ENCODE results near the gene NEGR1.

NEGR1 gene

DNA sequence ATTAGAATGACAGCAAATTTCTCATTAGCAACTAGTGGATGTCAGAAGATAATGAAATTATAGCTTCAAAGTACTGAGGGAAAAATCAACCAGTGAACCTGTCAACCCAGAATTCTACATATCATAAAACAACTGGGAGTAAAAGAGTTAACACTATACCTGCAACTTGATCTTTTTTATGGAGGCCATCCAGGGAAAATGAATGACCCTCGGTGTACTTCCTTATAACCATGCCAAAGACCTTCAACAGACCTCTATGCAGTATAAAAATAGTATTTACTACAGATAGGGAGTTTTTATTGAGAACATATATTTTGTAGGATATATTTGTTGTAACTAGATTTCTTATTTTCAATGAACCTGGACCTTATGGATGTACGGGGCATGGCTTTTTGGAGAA is 809.0 kb downstream of the NEGR1 start:
- H3K9me3 ChIP-seq (ENCODE audit: insufficient read depth, low read length), result no peaks in the 10 kb centered on the region
- H4K20me1 ChIP-seq (ENCODE audit: insufficient read depth, low read length), result no peaks in the 10 kb centered on the region
- H2AFZ ChIP-seq (ENCODE audit: low read depth, low read length), result no peak overlapping the region
- no peaks in the 10 kb centered on the region for H3K27me3 ChIP-seq (ENCODE audit: low read depth, low read length)
- H3K4me3 ChIP-seq (ENCODE audit: low read length), result no peak overlapping the region
- H3K4me1 ChIP-seq (ENCODE audit: low read length), result no peaks in the 10 kb centered on the region
- TF ChIP-seq, protein P1, sequence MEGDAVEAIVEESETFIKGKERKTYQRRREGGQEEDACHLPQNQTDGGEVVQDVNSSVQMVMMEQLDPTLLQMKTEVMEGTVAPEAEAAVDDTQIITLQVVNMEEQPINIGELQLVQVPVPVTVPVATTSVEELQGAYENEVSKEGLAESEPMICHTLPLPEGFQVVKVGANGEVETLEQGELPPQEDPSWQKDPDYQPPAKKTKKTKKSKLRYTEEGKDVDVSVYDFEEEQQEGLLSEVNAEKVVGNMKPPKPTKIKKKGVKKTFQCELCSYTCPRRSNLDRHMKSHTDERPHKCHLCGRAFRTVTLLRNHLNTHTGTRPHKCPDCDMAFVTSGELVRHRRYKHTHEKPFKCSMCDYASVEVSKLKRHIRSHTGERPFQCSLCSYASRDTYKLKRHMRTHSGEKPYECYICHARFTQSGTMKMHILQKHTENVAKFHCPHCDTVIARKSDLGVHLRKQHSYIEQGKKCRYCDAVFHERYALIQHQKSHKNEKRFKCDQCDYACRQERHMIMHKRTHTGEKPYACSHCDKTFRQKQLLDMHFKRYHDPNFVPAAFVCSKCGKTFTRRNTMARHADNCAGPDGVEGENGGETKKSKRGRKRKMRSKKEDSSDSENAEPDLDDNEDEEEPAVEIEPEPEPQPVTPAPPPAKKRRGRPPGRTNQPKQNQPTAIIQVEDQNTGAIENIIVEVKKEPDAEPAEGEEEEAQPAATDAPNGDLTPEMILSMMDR (IDR thresholded peaks at IDR 0.05; ENCODE audit: low read depth, low read length), result no peak
- no peak for TF ChIP-seq EZH2phosphoT487 (IDR thresholded peaks at IDR 0.05; ENCODE audit: low read depth)
- H3K4me2 ChIP-seq (ENCODE audit: low read length), result no peak overlapping the region
- no peaks in the 10 kb centered on the region for H3K79me2 ChIP-seq (ENCODE audit: low read length)
- H3K27ac ChIP-seq (ENCODE audit: low read length), result no peak overlapping the region
- no peak overlapping the region for H3K9ac ChIP-seq (ENCODE audit: low read length)
- no peaks in the 10 kb centered on the region for H3K36me3 ChIP-seq (replicated peaks; ENCODE audit: low read depth, low read length)

DNA sequence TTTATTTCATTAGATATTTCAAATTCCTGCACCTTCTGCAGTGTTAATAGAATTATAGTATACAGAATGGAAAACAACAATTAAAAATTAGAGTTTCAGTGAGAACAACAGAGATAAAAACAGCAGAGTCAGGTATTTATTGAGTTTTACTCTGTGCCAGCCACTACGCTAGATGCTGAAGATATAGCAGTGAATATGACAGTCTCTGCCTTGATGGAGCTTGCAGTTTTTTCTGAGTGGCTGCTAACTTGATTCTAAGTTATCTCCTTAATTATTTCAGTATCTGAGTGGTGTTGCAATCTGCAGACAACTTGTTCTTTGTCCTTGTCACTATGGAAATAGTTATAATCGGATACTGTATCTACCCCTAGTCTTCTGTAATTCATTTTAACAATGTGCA is 817.2 kb downstream of the NEGR1 start:
- Histone ChIP-seq H3K9ac (ENCODE audit: low read length) (no peak overlapping the region), H3K4me1 (ENCODE audit: low read length) (no peaks in the 10 kb centered on the region), H2AFZ (ENCODE audit: low read depth, low read length) (no peak overlapping the region), H3K79me2 (ENCODE audit: low read length) (no peaks in the 10 kb centered on the region), H3K4me3 (ENCODE audit: low read length) (no peak overlapping the region), H3K9me3 (ENCODE audit: insufficient read depth, low read length) (no peaks in the 10 kb centered on the region), H3K27me3 (ENCODE audit: low read depth, low read length) (no peaks in the 10 kb centered on the region), H3K27ac (ENCODE audit: low read length) (no peak overlapping the region), H3K4me2 (ENCODE audit: low read length) (no peak overlapping the region), H3K36me3 (replicated peaks; ENCODE audit: low read depth, low read length) (no peaks in the 10 kb centered on the region), H4K20me1 (ENCODE audit: insufficient read depth, low read length) (no peaks in the 10 kb centered on the region)
- TF ChIP-seq, protein P1 (IDR thresholded peaks at IDR 0.05; ENCODE audit: low read depth, low read length), result no peak
- no peak for TF ChIP-seq EZH2phosphoT487 (IDR thresholded peaks at IDR 0.05; ENCODE audit: low read depth)

- no peaks in the 10 kb centered on the region for H3K4me1 ChIP-seq (ENCODE audit: low read length)
- H3K9ac ChIP-seq (ENCODE audit: low read length), result no peak overlapping the region
- H3K4me2 ChIP-seq (ENCODE audit: low read length), result no peak overlapping the region
- no peaks in the 10 kb centered on the region for H3K36me3 ChIP-seq (replicated peaks; ENCODE audit: low read depth, low read length)
- H3K79me2 ChIP-seq (ENCODE audit: low read length), result no peaks in the 10 kb centered on the region
- H3K9me3 ChIP-seq (ENCODE audit: insufficient read depth, low read length), result no peaks in the 10 kb centered on the region
- no peaks in the 10 kb centered on the region for H4K20me1 ChIP-seq (ENCODE audit: insufficient read depth, low read length)
- no peak overlapping the region for H3K4me3 ChIP-seq (ENCODE audit: low read length)
- TF ChIP-seq, protein P1 (IDR thresholded peaks at IDR 0.05; ENCODE audit: low read depth, low read length), result no peak
- TF ChIP-seq EZH2phosphoT487 (IDR thresholded peaks at IDR 0.05; ENCODE audit: low read depth), result no peak
- no peaks in the 10 kb centered on the region for H3K27me3 ChIP-seq (ENCODE audit: low read depth, low read length)
- no peak overlapping the region for H3K27ac ChIP-seq (ENCODE audit: low read length)
- H2AFZ ChIP-seq (ENCODE audit: low read depth, low read length), result no peak overlapping the region
Measured at GRCh38 chr1:71464016-71464415, 818.3 kb downstream of the NEGR1 start.

DNA sequence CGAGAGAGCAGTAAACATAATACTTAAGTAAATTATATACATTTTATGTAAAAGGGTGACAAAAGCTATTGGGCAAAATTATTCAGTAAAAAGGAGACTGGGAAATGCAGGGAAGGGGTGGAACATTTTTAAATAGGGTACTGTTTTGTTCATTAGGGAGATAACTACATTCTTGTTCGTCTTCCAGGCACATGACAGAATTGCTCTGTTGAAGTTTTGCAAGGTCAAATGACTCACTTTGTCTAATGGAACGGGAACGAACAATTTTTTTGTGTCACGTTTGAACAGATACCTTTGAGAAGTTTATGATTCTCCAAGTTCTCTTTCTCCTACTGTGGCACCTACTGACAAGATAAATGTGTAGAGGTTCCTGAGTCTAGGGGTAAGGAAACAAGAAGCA is 819.2 kb downstream of the NEGR1 start:
- Histone ChIP-seq H3K9me3 (ENCODE audit: insufficient read depth, low read length) (no peaks in the 10 kb centered on the region), H3K9ac (ENCODE audit: low read length) (no peak overlapping the region), H3K27me3 (ENCODE audit: low read depth, low read length) (no peaks in the 10 kb centered on the region), H3K4me2 (ENCODE audit: low read length) (no peak overlapping the region), H3K79me2 (ENCODE audit: low read length) (no peaks in the 10 kb centered on the region), H3K4me1 (ENCODE audit: low read length) (no peaks in the 10 kb centered on the region), H3K4me3 (ENCODE audit: low read length) (no peak overlapping the region), H2AFZ (ENCODE audit: low read depth, low read length) (no peak overlapping the region), H4K20me1 (ENCODE audit: insufficient read depth, low read length) (no peaks in the 10 kb centered on the region), H3K36me3 (replicated peaks; ENCODE audit: low read depth, low read length) (no peaks in the 10 kb centered on the region), H3K27ac (ENCODE audit: low read length) (no peak overlapping the region)
- TF ChIP-seq, protein P1 (IDR thresholded peaks at IDR 0.05; ENCODE audit: low read depth, low read length), result no peak
- TF ChIP-seq EZH2phosphoT487 (IDR thresholded peaks at IDR 0.05; ENCODE audit: low read depth), result no peak
